Osteoblast (primary cell): Measurements from ENCODE around the gene TMEM119. TPM values are rescaled to one million over a fixed set of nuclear protein-coding genes. Genes with fewer than 3 reads are reported as not detected.
"Not testable (repeated sequence)": the region's sequence is repeated elsewhere in the genome, so short reads cannot be mapped to it uniquely, and the experiment has no call there.

Experiments
- DNase-seq: peaks from one replicate; pipeline ENCODE4 v3.0.0; 2011; ENCODE audit warnings: low spot score, mixed read lengths; ENCODE audit not compliant: insufficient read length; ENCODE audit errors: missing footprints
- H2AFZ ChIP-seq: 2 replicates; pipeline ENCODE4 v1.6.0; 2011; ENCODE audit warnings: mild to moderate bottlenecking, low read length
- H3K27ac ChIP-seq: 2 replicates; pipeline ENCODE4 v1.5.1; 2011; ENCODE audit warnings: mild to moderate bottlenecking, low read depth, low read length, moderate library complexity
- H3K27me3 ChIP-seq: 2 replicates; pipeline ENCODE4 v1.6.0; 2012; ENCODE audit warnings: mild to moderate bottlenecking, control low read depth, inconsistent platforms, low read length, moderate library complexity; ENCODE audit not compliant: insufficient read depth
- H3K36me3 ChIP-seq: 2 replicates; pipeline ENCODE4 v1.5.1; 2011; ENCODE audit warnings: mild to moderate bottlenecking, low read length, control low read depth, moderate library complexity; ENCODE audit not compliant: insufficient read depth
- H3K4me1 ChIP-seq: 2 replicates; pipeline ENCODE4 v1.5.1; 2011; ENCODE audit warnings: mild to moderate bottlenecking, low read length, control low read depth, moderate library complexity; ENCODE audit not compliant: insufficient read depth
- H3K4me2 ChIP-seq: 2 replicates; pipeline ENCODE4 v1.6.0; 2011; ENCODE audit warnings: mild to moderate bottlenecking, low read length; ENCODE audit not compliant: insufficient read depth
- H3K4me3 ChIP-seq: fragments of 200-600 bp; sonication (generic); 3 replicates; pipeline ENCODE4 v1.5.1; 2012; ENCODE audit warnings: mild to moderate bottlenecking, low read length, inconsistent platforms; ENCODE audit not compliant: insufficient read depth
- H3K79me2 ChIP-seq: 2 replicates; pipeline ENCODE4 v1.6.0; 2012; ENCODE audit warnings: mild to moderate bottlenecking, low read length, control low read depth, inconsistent platforms; ENCODE audit not compliant: insufficient read depth
- H3K9me3 ChIP-seq: 2 replicates; pipeline ENCODE4 v1.5.1; 2011; ENCODE audit warnings: low read depth, low read length, control low read depth
- H4K20me1 ChIP-seq: 2 replicates; pipeline ENCODE4 v1.6.0; 2012; ENCODE audit warnings: mild to moderate bottlenecking, low read length, control low read depth; ENCODE audit not compliant: insufficient read depth
- CTCF ChIP-seq: IDR thresholded peaks from 2 replicates; pipeline ENCODE4 v1.5.1; 2011; ENCODE audit warnings: mild to moderate bottlenecking, low read depth, low read length, moderate library complexity; ENCODE audit errors: extremely low read depth
- total RNA-seq: library from RNA; depleted of rRNA; stranded (reverse); fragments of >200 nt; gene quantifications from 2 replicates; pipeline ENCODE4 v1.2.3, GENCODE V29; 2012

The TMEM119 gene
- total RNA-seq, 1 donor = 359 TPM

- Histone ChIP-seq H3K4me2 (no peak overlapping the region), H3K4me3 (no peak overlapping the region), H3K27me3 (no peaks in the 10 kb centered on the region), H3K79me2 (no peaks in the 10 kb centered on the region), H3K9me3 (no peaks in the 10 kb centered on the region), H3K27ac (no peak overlapping the region), H4K20me1 (peaks cover 7% of the 10 kb centered on the region), H3K36me3 (no peaks in the 10 kb centered on the region), H3K4me1 (peaks cover 28% of the 10 kb centered on the region), H2AFZ (no peak overlapping the region)
- TF ChIP-seq CTCF = no peak
- DNase-seq = no peak
These were observed 37.5 kb upstream of the TMEM119 start for GRCh38 chr12:108635201-108635996.

GRCh38 chr12:108634341-108634751 is 36.5 kb upstream of the TMEM119 start:
- Histone ChIP-seq H3K36me3 (no peaks in the 10 kb centered on the region), H3K9me3 (no peaks in the 10 kb centered on the region), H3K4me3 (no peak overlapping the region), H3K4me1 (peaks cover 39% of the 10 kb centered on the region), H3K27ac (no peak overlapping the region), H3K79me2 (no peaks in the 10 kb centered on the region), H4K20me1 (peaks cover 4% of the 10 kb centered on the region), H3K4me2 (peak overlapping the region; percentile 7), H2AFZ (no peak overlapping the region), H3K27me3 (no peaks in the 10 kb centered on the region)
- no peak for DNase-seq
- no peak for TF ChIP-seq CTCF

DNA sequence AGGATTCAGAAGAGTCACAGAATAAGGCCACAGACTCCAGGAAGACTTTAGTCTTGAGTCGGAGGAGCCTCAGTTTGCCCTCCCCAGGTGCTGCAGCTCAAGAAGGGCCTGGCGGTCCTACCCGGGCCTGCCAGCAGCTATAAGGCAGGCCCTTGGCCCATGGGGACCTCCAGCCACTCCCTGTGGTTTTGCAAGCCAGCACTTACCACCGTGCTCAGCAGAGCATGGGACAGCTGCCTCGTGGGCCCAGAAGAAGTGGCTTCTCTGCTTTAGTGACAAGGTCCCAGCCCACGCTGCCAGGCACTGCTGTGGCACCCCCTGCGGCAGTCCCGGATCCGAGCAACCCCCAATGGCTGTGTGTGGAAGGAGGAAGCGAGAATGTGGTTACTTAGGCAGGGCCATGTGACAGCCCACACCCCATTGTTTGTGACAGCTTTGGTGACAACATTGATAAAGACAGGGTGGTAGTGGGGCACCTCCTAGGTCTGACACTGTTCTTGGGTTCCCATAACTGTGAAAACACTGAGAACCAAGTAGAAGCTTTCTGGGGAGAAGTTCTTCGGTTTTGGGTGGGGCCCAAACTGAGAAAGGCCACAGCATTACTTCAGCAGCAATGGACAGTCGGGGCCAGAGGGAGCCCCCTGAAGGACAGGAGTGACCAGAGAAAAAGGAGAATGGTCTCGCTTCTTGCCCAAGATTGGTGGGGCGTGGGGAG is 35.8 kb upstream of the TMEM119 start, which contains the start of gene SELPLG:
Gene SELPLG, minus strand, starts transcription at position 361 of the 715 bp plus-strand sequence. CDS start 9,587 bp downstream, outside the sequence.
- H3K4me2 ChIP-seq = peak within 1 kb of the TSS; percentile 7
- peaks cover 46% of the 10 kb centered on the region for H3K4me1 ChIP-seq
- no peak for TF ChIP-seq CTCF
- no peak for DNase-seq
- no peaks in the 10 kb centered on the region for H3K9me3 ChIP-seq
- H4K20me1 ChIP-seq = peaks cover 4% of the 10 kb centered on the region
- no peaks in the 10 kb centered on the region for H3K36me3 ChIP-seq
- H3K4me3 ChIP-seq = no peak within 1 kb of the TSS
- no peaks in the 10 kb centered on the region for H3K79me2 ChIP-seq
- H2AFZ ChIP-seq = no peak within 1 kb of the TSS
- H3K27ac ChIP-seq = no peak within 1 kb of the TSS
- H3K27me3 ChIP-seq = no peaks in the 10 kb centered on the region

GRCh38 chr12:108633081-108633533 is 35.2 kb upstream of the TMEM119 start:
- no peaks in the 10 kb centered on the region for H3K36me3 ChIP-seq
- H3K79me2 ChIP-seq = no peaks in the 10 kb centered on the region
- no peak for TF ChIP-seq CTCF
- H3K9me3 ChIP-seq = no peaks in the 10 kb centered on the region
- DNase-seq = no peak
- peaks cover 4% of the 10 kb centered on the region for H4K20me1 ChIP-seq
- no peak overlapping the region for H3K27ac ChIP-seq
- H2AFZ ChIP-seq = no peak overlapping the region
- H3K4me1 ChIP-seq = peaks cover 51% of the 10 kb centered on the region
- no peak overlapping the region for H3K4me2 ChIP-seq
- H3K27me3 ChIP-seq = no peaks in the 10 kb centered on the region
- H3K4me3 ChIP-seq = no peak overlapping the region

DNA sequence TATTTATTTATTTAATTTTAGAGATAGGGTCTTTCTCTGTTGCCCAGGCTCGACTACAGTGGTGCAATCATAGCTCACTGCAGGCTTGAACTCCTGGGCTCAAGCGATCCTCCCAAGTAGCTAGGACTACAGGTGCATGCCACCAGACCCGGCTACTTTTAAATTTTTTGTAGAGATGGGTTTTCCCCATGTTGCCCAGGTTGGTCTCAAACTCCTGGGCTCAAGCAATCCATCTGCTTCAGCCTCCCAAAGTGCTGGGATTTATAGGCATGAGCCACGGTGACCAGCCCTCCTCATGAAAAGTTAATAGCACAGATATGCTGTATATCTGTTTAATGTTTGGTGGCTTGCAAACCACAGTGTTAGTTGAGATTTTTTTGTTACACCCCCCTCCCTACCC is 33.4 kb upstream of the TMEM119 start:
- not testable (repeated sequence) for H3K79me2 ChIP-seq, H3K27me3 ChIP-seq, H3K27ac ChIP-seq, H4K20me1 ChIP-seq, H3K4me2 ChIP-seq, H3K4me3 ChIP-seq, H3K9me3 ChIP-seq, H3K36me3 ChIP-seq, H2AFZ ChIP-seq, DNase-seq
- peaks cover 56% of the 10 kb centered on the region for H3K4me1 ChIP-seq
